HepG2 (cell line): Measurements from ENCODE around the gene KLRF1. TPM values are rescaled to one million over a fixed set of nuclear protein-coding genes. Genes with fewer than 3 reads are reported as not detected.

ENCODE experiments used
- ATAC-seq: fragments of 200-7000 bp; cut with Tn5 transposase; 3 replicates; pipeline ENCODE4 v1.9.1; 2020; ENCODE audit warnings: mild to moderate bottlenecking, moderate library complexity
- BruUV-seq: library from RNA; stranded (reverse); fragments of 400-500 nt; replicated peaks from 2 replicates; lab custom pipeline; 2021; lab: Mats Ljungman, UMichigan
- CTCF ChIA-PET: fragments of 300-600 bp; formaldehyde crosslinking; extraction: SDS; loops from one replicate; lab custom pipeline; 2021; ENCODE audit warnings: low total read pairs, inconsistent platforms, low intra/inter-chr PET ratio; lab: Yijun Ruan, JAX
- POLR2A ChIA-PET: fragments of 350-600 bp; sonication (Branson Sonifier 250); formaldehyde crosslinking; loops from one replicate; lab custom pipeline; 2020; ENCODE audit warnings: antibody characterized with exemption, inconsistent platforms; lab: Yijun Ruan, JAX
- DNase-seq: peaks from one replicate; pipeline ENCODE4 v3.0.0-alpha.2; 2015; ENCODE audit warnings: low spot score
- FAIRE-seq: peaks from 3 replicates; lab custom pipeline; 2011; peaks lifted over from hg19 to GRCh38; lab: Jason Lieb, UNC
- H2AFZ ChIP-seq: one replicate; pipeline ENCODE4 v1.6.1; 2011; ENCODE audit warnings: low read length, inconsistent platforms
- H3K27ac ChIP-seq: fragments of 300-600 bp; 3 replicates; pipeline ENCODE4 v1.8.0; 2011; ENCODE audit warnings: mixed run types, mild to moderate bottlenecking, mixed read lengths, low read length, inconsistent platforms; ENCODE audit not compliant: insufficient read depth; ENCODE audit errors: extremely low read length
- H3K27me3 ChIP-seq, 2 experiments: fragments of 200-600 bp in 1 of 2; 2 replicates in 1 of 2; 3 replicates in 1 of 2; pipeline versions ENCODE4 v1.6.0 to v1.8.0; 2011; ENCODE audit warnings: low read length in 2 of 2, mild to moderate bottlenecking in 2 of 2, moderate library complexity in 2 of 2, inconsistent platforms in 1 of 2; ENCODE audit not compliant: insufficient read depth in 2 of 2, control insufficient read depth in 1 of 2
- H3K36me3 ChIP-seq, 2 experiments: fragments of 200-600 bp in 1 of 2; replicated peaks in 1 of 2; 2 replicates in 1 of 2; 3 replicates in 1 of 2; pipeline versions ENCODE4 v1.5.1 to v1.8.0; 2011; ENCODE audit warnings: low read length in 2 of 2, inconsistent platforms in 1 of 2; ENCODE audit not compliant: insufficient read depth in 2 of 2, control insufficient read depth in 1 of 2
- H3K4me1 ChIP-seq: 2 replicates; pipeline ENCODE4 v1.5.1; 2012; ENCODE audit warnings: low read length, inconsistent platforms; ENCODE audit not compliant: insufficient read depth
- H3K4me2 ChIP-seq: 2 replicates; pipeline ENCODE4 v1.6.0; 2011; ENCODE audit warnings: low read depth, low read length, inconsistent platforms
- H3K4me3 ChIP-seq, 3 experiments: fragments of 200-600 bp in 1 of 3; sonication (generic), shearing (Covaris generic) in 1 of 3; replicated peaks in 1 of 3; 2 replicates each; pipeline ENCODE4 v1.5.1; 2011 to 2016; ENCODE audit warnings: low read length in 3 of 3, inconsistent platforms in 2 of 3, low read depth in 2 of 3, mild to moderate bottlenecking in 2 of 3, control low read depth in 1 of 3, mixed read lengths in 1 of 3; ENCODE audit not compliant: insufficient read depth in 1 of 3
- H3K79me2 ChIP-seq: one replicate; pipeline ENCODE4 v1.6.1; 2011; ENCODE audit warnings: low read length, inconsistent platforms; ENCODE audit not compliant: insufficient read depth
- H3K9ac ChIP-seq: 2 replicates; pipeline ENCODE4 v1.6.0; 2011; ENCODE audit warnings: mild to moderate bottlenecking, low read depth, low read length, inconsistent platforms; ENCODE audit not compliant: insufficient read depth
- H3K9me3 ChIP-seq: 2 replicates; pipeline ENCODE4 v1.5.1; 2012; ENCODE audit warnings: mild to moderate bottlenecking, low read length
- H4K20me1 ChIP-seq: 2 replicates; pipeline ENCODE4 v1.6.0; 2011; ENCODE audit warnings: inconsistent platforms, mild to moderate bottlenecking, low read length, moderate library complexity; ENCODE audit not compliant: insufficient read depth
- GZF1 ChIP-seq: sonication (generic); formaldehyde crosslinking; IDR thresholded peaks from 2 replicates; pipeline ENCODE4 v1.5.1; 2020; ENCODE audit warnings: mild to moderate bottlenecking, missing genetic modification reagents
- KLF9 ChIP-seq: IDR thresholded peaks from 2 replicates; pipeline ENCODE4 v1.6.1; 2016; ENCODE audit warnings: low read depth
- NR2F6 ChIP-seq, 2 experiments: IDR thresholded peaks; 2 replicates each; pipeline ENCODE4 v1.6.1; 2016; ENCODE audit warnings: antibody characterized with exemption in 1 of 2, mild to moderate bottlenecking in 1 of 2
- PRMT3 ChIP-seq: sonication (generic); formaldehyde crosslinking; IDR thresholded peaks from 2 replicates; pipeline ENCODE4 v1.8.1; 2022; ENCODE audit warnings: low read depth, mild to moderate bottlenecking, moderate library complexity, missing genetic modification reagents, borderline replicate concordance
- SMC3 ChIP-seq: IDR thresholded peaks from 2 replicates; pipeline ENCODE4 v1.6.1; 2011; ENCODE audit warnings: low read length, improper control_type of control experiment
- SUZ12 ChIP-seq: fragments of 150-350 bp; IDR thresholded peaks from 2 replicates; pipeline ENCODE4 v1.6.1; 2014; ENCODE audit warnings: low read depth, low read length
- U2AF1 ChIP-seq: fragments of 200-400 bp; formaldehyde crosslinking; optimal IDR thresholded peaks from 2 replicates; pipeline ENCODE3; 2017; ENCODE audit warnings: mild to moderate bottlenecking, low read depth, low read length
- ZBTB8A ChIP-seq: sonication (generic); formaldehyde crosslinking; IDR thresholded peaks from 2 replicates; pipeline ENCODE4 v1.4.0; 2020; ENCODE audit warnings: mild to moderate bottlenecking, low read depth, missing genetic modification reagents, borderline replicate concordance
- ZHX2 ChIP-seq, 2 experiments: sonication (generic) in 1 of 2; formaldehyde crosslinking in 1 of 2; IDR thresholded peaks; 2 replicates each; pipeline versions ENCODE4 v1.6.1 to v1.9.0; 2014 to 2022; ENCODE audit warnings: antibody characterized with exemption in 1 of 2, borderline replicate concordance in 1 of 2, inconsistent platforms in 1 of 2, low read depth in 1 of 2, missing genetic modification reagents in 1 of 2
- ZMYM2 ChIP-seq: sonication (generic); formaldehyde crosslinking; IDR thresholded peaks from 2 replicates; pipeline ENCODE4 v1.8.0; 2022; ENCODE audit warnings: mild to moderate bottlenecking, missing genetic modification reagents
- ZNF205 ChIP-seq: IDR thresholded peaks from 2 replicates; pipeline ENCODE4 v1.6.1; 2018; ENCODE audit warnings: missing biosample characterization, missing genetic modification reagents
- ZNF615 ChIP-seq: sonication (generic); formaldehyde crosslinking; IDR thresholded peaks from 2 replicates; pipeline ENCODE4 v1.5.0; 2020; ENCODE audit warnings: mild to moderate bottlenecking, missing genetic modification reagents, borderline replicate concordance
- ZNF660 ChIP-seq: sonication (generic); formaldehyde crosslinking; IDR thresholded peaks from 2 replicates; pipeline ENCODE4 v1.5.1; 2020; ENCODE audit warnings: mild to moderate bottlenecking, low read depth, missing genetic modification reagents, borderline replicate concordance
- ZNF674 ChIP-seq: sonication (generic); formaldehyde crosslinking; IDR thresholded peaks from 2 replicates; pipeline ENCODE4 v1.5.0; 2020; ENCODE audit warnings: low read depth, mild to moderate bottlenecking, missing genetic modification reagents
- WGBS: methylation state at CpG from one replicate; pipeline ENCODE4 v1.1.6; 2017; ENCODE audit warnings: low lambda C conversion rate; 5-methylcytosine and 5-hydroxymethylcytosine counted together
- in situ Hi-C: cut with HindIII; loops from 2 replicates; pipeline ENCODE4 v1.10.0; 2017; ENCODE audit warnings: low pct_unique_long_range_greater_than_20kb; ENCODE audit not compliant: extremely low pct_ligation_motif_present
- intact Hi-C: fragments of 100-400 bp; cut with micrococcal nuclease; formaldehyde crosslinking; loops from one replicate; pipeline ENCODE4 v1.10.0; 2022; ENCODE audit not compliant: unreplicated experiment
- polyA plus RNA-seq, 8 experiments: library from polyadenylated mRNA; depleted of rRNA in 3 of 8; stranded (reverse) in 7 of 8; unstranded in 1 of 8; fragments of >200 nt; fragmentation: Illumina TruSeq in 4 of 8; extraction: Trizol in 4 of 8; gene quantifications; 2 replicates each; pipeline versions ENCODE4 v1.2.1 to v1.2.3, GENCODE V29; 2011 to 2016; ENCODE audit warnings: low read depth in 4 of 8, missing spikeins in 1 of 8, mixed read lengths in 1 of 8; ENCODE audit not compliant: insufficient read depth in 1 of 8
- total RNA-seq, 5 experiments: library from RNA; depleted of rRNA; stranded (reverse); fragments of >200 nt; fragmentation: Illumina TruSeq; extraction: Trizol; gene quantifications; 2 replicates each; pipeline ENCODE4 v1.2.3, GENCODE V29; 2016; ENCODE audit warnings: low read depth in 1 of 5
- TF ChIP-seq, protein P1 (sequence below): sonication (generic); formaldehyde crosslinking; conservative IDR thresholded peaks from 2 replicates; pipeline ENCODE4 v1.4.0; 2020; ENCODE audit warnings: missing genetic modification reagents

The KLRF1 gene
- total and polyA plus RNA-seq, 2 of the 13 experiments (the other 11 are each of a cell fraction or from before 2014, with no cell fraction given), result not detected

DNA sequence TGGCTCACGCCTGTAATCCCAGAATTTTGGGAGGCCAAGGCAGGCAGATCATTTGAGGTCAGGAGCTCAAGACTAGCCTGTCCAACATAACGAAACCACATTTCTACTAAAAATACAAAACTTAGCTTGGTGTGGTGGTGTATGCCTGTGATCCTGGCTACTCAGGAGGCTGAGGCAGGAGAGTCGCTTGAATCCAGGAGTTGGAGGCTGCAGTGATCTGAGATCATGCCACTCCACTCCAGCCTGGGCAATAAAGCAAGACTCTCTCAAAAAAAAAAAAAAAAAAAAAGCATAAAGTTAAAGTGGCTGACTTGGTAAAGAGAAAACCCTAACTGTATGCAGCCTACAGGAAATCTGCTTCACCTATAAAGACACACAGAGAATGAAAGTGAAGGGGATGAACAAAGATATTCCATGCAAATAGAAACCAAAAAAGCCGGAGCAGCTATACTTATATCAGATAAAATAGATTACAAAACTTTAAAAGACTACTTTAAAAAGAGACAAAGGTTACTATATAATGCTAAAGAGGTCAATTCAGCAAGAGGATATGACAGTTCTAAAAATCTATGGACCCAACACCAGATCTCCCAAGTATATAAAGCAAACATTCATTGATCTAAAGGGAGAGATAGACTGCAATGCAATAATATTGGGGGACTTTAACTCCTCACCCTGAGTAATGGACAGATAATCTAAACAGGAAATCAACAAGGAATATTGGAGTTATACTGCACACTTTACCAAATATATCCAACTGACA is 37.8 kb downstream of the KLRF1 start:
- DNase-seq (no peak), ATAC-seq (no peak), FAIRE-seq (no peak)
- H3K9ac ChIP-seq, result no peak overlapping the region
- H3K27me3 ChIP-seq, result no peaks in the 10 kb centered on the region
- H3K4me3 ChIP-seq, result no peak overlapping the region
- WGBS, result 16% methylated on average over 4 of the region's 4 CpGs
- in situ Hi-C loops, result no loop called here
- BruUV-seq, result no TSS peak
- no peak for TF ChIP-seq ZNF660 (CRISPR knock-in tag)
- TF ChIP-seq SUZ12, result no peak
- no peak for TF ChIP-seq GZF1 (CRISPR knock-in tag)
- no peak for TF ChIP-seq U2AF1
- no peak for TF ChIP-seq PRMT3 (CRISPR knock-in tag)
- TF ChIP-seq ZNF674 (CRISPR knock-in tag), result no peak
- TF ChIP-seq ZNF205 (CRISPR knock-in tag), result no peak
- no peak for TF ChIP-seq NR2F6 (IDR thresholded peaks at IDR 0.05)
- TF ChIP-seq NR2F6 (CRISPR knock-in tag; IDR thresholded peaks at IDR 0.05), result no peak
- TF ChIP-seq, protein P1, sequence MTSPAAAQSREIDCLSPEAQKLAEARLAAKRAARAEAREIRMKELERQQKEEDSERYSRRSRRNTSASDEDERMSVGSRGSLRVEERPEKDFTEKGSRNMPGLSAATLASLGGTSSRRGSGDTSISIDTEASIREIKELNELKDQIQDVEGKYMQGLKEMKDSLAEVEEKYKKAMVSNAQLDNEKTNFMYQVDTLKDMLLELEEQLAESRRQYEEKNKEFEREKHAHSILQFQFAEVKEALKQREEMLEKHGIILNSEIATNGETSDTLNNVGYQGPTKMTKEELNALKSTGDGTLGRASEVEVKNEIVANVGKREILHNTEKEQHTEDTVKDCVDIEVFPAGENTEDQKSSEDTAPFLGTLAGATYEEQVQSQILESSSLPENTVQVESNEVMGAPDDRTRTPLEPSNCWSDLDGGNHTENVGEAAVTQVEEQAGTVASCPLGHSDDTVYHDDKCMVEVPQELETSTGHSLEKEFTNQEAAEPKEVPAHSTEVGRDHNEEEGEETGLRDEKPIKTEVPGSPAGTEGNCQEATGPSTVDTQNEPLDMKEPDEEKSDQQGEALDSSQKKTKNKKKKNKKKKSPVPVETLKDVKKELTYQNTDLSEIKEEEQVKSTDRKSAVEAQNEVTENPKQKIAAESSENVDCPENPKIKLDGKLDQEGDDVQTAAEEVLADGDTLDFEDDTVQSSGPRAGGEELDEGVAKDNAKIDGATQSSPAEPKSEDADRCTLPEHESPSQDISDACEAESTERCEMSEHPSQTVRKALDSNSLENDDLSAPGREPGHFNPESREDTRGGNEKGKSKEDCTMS (CRISPR knock-in tag), result no peak
- no peak for TF ChIP-seq ZMYM2 (CRISPR knock-in tag)
- no peak for TF ChIP-seq SMC3
- TF ChIP-seq ZNF615 (CRISPR knock-in tag), result no peak
- no peak for TF ChIP-seq ZHX2 (IDR thresholded peaks at IDR 0.05; ENCODE audit: low read depth)
- no peak for TF ChIP-seq ZHX2 (CRISPR knock-in tag; IDR thresholded peaks at IDR 0.05; ENCODE audit: borderline replicate concordance)
- TF ChIP-seq KLF9 (CRISPR knock-in tag), result no peak
- TF ChIP-seq ZBTB8A (CRISPR knock-in tag), result no peak
- no peaks in the 10 kb centered on the region for H3K36me3 ChIP-seq
- peaks cover 6% of the 10 kb centered on the region; the same call in 1 of the 2 replicates for H3K4me1 ChIP-seq
- intact Hi-C loops, result no loop called here
- H3K79me2 ChIP-seq, result no peaks in the 10 kb centered on the region
- CTCF ChIA-PET, result no interaction called here
- no peak overlapping the region for H2AFZ ChIP-seq
- H3K4me2 ChIP-seq, result no peak overlapping the region
- POLR2A ChIA-PET, result no interaction called here
- H3K27ac ChIP-seq, result no peak overlapping the region
- H4K20me1 ChIP-seq, result no peaks in the 10 kb centered on the region
- no peaks in the 10 kb centered on the region for H3K9me3 ChIP-seq
